MG63 (cell line): ENCODE measurements around the gene YWHAB. TPM values are rescaled to one million over a fixed set of nuclear protein-coding genes. Genes with fewer than 3 reads are reported as not detected.

Experiments
- total RNA-seq: library from RNA; depleted of rRNA; stranded (reverse); fragments of >200 nt; shearing (Covaris generic); gene quantifications from 2 replicates; pipeline ENCODE4 v1.2.3, GENCODE V29; 2014; ENCODE audit warnings: low replicate concordance; rRNA removed

The YWHAB gene
- total RNA-seq, 1 experiment from 2014 or later = 125 TPM

Other genes starting within 250 kb of the YWHAB start
- 28.4 and 41.4 TPM in 2 replicates for gene ADA, start 234.0 kb upstream of the YWHAB start, total RNA-seq
- gene CCN5, start 170.3 kb upstream of the YWHAB start, total RNA-seq = 0.07 TPM in 1 of 2 replicates, not detected in the other
- not detected in 2 replicates for gene KCNK15, start 139.8 kb upstream of the YWHAB start, total RNA-seq
- gene RIMS4, start 75.2 kb upstream of the YWHAB start, total RNA-seq = 0.39 and 2.9 TPM in 2 replicates
- 9.1 and 10.0 TPM in 2 replicates for gene PABPC1L, start 24.4 kb downstream of the YWHAB start, total RNA-seq
- 63.9 and 75.9 TPM in 2 replicates for gene TOMM34, start 74.7 kb downstream of the YWHAB start, total RNA-seq
- 9.8 and 15.7 TPM in 2 replicates for gene STK4, start 80.8 kb downstream of the YWHAB start, total RNA-seq
- 0.05 and 0.30 TPM in 2 replicates for gene KCNS1, start 215.4 kb downstream of the YWHAB start, total RNA-seq
- gene WFDC5, start 229.5 kb downstream of the YWHAB start, total RNA-seq = not detected in 2 replicates
- gene WFDC12, start 238.8 kb downstream of the YWHAB start, total RNA-seq = not detected in 2 replicates